Measurements from ENCODE around the gene COPA. TPM values are rescaled to one million over a fixed set of nuclear protein-coding genes. Genes with fewer than 3 reads are reported as not detected.

Gene COPA
- total and polyA plus RNA-seq, 10 of the 15 experiments (the other 5 are each of a cell fraction or from before 2014, with no cell fraction given) = 53.7 to 180 (median 123) TPM

GRCh38 chr1:160309571-160309970 lies 33.5 kb downstream of the COPA start:
- Histone ChIP-seq H3K9me3 (replicated peaks; ENCODE audit: control insufficient read depth, insufficient read depth, low read length) (no peaks in the 10 kb centered on the region), H3K36me3 (ENCODE audit: control insufficient read depth in 2 of 2, insufficient read depth in 2 of 2, low read length in 1 of 2) (peaks cover 27 to 49% of the 10 kb centered on the region in 2 experiments), H2AFZ (ENCODE audit: control insufficient read depth, low read depth, low read length) (no peak overlapping the region), H3K27ac (ENCODE audit: control insufficient read depth, insufficient read depth) (no peak overlapping the region), H3K27me3 (replicated peaks in 1 of 2; ENCODE audit: control insufficient read depth in 2 of 2, insufficient read depth in 2 of 2, low read length in 1 of 2) (no peaks in the 10 kb centered on the region), H3K9ac (ENCODE audit: control insufficient read depth, insufficient read depth, low read length) (no peak overlapping the region), H3K4me3 (no peak overlapping the region), H3K4me1 (ENCODE audit: control insufficient read depth, insufficient read depth, low read length) (no peaks in the 10 kb centered on the region), H3K4me2 (ENCODE audit: control insufficient read depth, insufficient read depth) (no peak overlapping the region), H4K20me1 (ENCODE audit: control insufficient read depth, insufficient read depth) (no peaks in the 10 kb centered on the region), H3K79me2 (ENCODE audit: control insufficient read depth, insufficient read depth, low read length) (no peaks in the 10 kb centered on the region)
- in situ Hi-C loops (cut with MboI) (no loop called here), intact Hi-C loops (cut with micrococcal nuclease; ENCODE audit: unreplicated experiment) (no loop called here)
- ChIA-PET RAD21 (ENCODE audit: unreplicated experiment) (no interaction called here), CTCF (interaction anchor here (0.9 kb wide), 1 partner anchor 116 kb away, joined by 3 read pairs; no protein-coding TSS in a partner anchor), POLR2A (no interaction called here), SMC1A (ENCODE audit: uncharacterized antibody, unreplicated experiment) (interaction anchor here (3.0 kb wide), 1 partner anchor 57 kb away, joined by 7 read pairs; no protein-coding TSS in a partner anchor)
- BruUV-seq (replicated peaks) = no TSS peak
- DNase-seq (ENCODE audit: low read depth, low spot score) = no peak
- WGBS (ENCODE audit: insufficient coverage, insufficient replicate concordance, low lambda C conversion rate, missing lambda C conversion rate) = 0% methylated on average over 1 of the region's 1 CpG
- no peak for FAIRE-seq
- TF ChIP-seq FOS (IDR thresholded peaks at IDR 0.05; ENCODE audit: borderline replicate concordance, extremely low read depth, insufficient read length) (no peak), ZNF687 (IDR thresholded peaks at IDR 0.05) (no peak), TARDBP (IDR thresholded peaks at IDR 0.05; ENCODE audit: borderline replicate concordance) (no peak), CTCF (IDR thresholded peaks at IDR 0.05 in 2 of 3, conservative IDR thresholded peaks at IDR 0.05 in 1 of 3; ENCODE audit: control insufficient read depth in 2 of 3, extremely low read depth in 1 of 3, insufficient read depth in 1 of 3, low read depth in 3 of 3, low read length in 3 of 3) (no peak), NFIC (IDR thresholded peaks at IDR 0.05; ENCODE audit: low read depth, low read length) (no peak), SUPT20H (IDR thresholded peaks at IDR 0.05; ENCODE audit: borderline replicate concordance, control insufficient read depth, low read depth, low read length) (no peak)
- ATAC-seq = no peak

Measured in GM12878 (cell line).